ENCODE results near the gene MLXIPL. TPM values are rescaled to one million over a fixed set of nuclear protein-coding genes. Genes with fewer than 3 reads are reported as not detected.

The MLXIPL gene
- polyA plus RNA-seq, 2 donors: 2.5 to 4.5 TPM

DNA sequence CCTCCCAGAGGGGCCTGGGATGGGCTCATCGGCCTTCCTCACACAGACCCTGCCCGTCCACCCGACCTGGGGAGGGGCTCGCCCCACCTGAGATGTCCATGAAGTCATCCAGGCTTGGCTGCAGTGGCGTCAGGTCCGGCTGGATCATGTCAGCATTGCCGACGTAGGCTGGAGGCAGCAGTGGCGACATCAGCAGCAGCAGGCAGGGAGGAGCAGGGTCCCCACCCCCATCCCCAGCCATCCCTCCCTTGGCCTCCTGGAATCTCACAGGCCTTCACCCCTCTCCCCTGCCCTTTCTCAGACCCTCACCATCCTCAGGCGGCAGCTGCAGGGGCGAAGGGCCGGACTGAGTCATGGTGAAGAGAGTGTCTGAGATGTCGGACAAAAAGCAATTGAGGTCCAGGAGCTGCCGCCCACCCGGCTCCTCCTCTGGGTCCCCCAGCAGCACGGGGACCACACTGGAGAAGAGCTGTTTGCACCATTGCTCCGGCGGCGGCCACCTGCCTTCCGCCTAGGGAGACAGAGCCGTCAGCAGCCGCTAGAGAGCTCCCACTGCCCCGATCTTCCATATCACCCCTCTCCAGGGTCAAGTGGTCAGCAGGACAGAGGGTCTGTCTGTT, 18.6 kb downstream of the MLXIPL start:
- Histone ChIP-seq H3K4me3 (ENCODE audit: low read depth in 1 of 2, low read length in 2 of 2) (no peak overlapping the region), H3K36me3 (ENCODE audit: control insufficient read depth in 2 of 2, insufficient read depth in 2 of 2, low read length in 1 of 2) (no peaks in the 10 kb centered on the region), H3K9me3 (ENCODE audit: control insufficient read depth in 2 of 2, insufficient read depth in 1 of 2, low read depth in 1 of 2, low read length in 1 of 2) (no peaks in the 10 kb centered on the region), H3K27ac (ENCODE audit: low read depth in 2 of 2, low read length in 1 of 2) (no peak overlapping the region), H3K27me3 (ENCODE audit: control insufficient read depth in 1 of 2, insufficient read depth in 2 of 2, low read length in 2 of 2) (no peaks in the 10 kb centered on the region), H3K4me1 (ENCODE audit: control insufficient read depth in 2 of 2, insufficient read depth in 2 of 2, low read length in 1 of 2) (no peaks in the 10 kb centered on the region)
- 77 to 80% methylated on average over 23 of the region's 23 CpGs for WGBS, 2 donors

DNA sequence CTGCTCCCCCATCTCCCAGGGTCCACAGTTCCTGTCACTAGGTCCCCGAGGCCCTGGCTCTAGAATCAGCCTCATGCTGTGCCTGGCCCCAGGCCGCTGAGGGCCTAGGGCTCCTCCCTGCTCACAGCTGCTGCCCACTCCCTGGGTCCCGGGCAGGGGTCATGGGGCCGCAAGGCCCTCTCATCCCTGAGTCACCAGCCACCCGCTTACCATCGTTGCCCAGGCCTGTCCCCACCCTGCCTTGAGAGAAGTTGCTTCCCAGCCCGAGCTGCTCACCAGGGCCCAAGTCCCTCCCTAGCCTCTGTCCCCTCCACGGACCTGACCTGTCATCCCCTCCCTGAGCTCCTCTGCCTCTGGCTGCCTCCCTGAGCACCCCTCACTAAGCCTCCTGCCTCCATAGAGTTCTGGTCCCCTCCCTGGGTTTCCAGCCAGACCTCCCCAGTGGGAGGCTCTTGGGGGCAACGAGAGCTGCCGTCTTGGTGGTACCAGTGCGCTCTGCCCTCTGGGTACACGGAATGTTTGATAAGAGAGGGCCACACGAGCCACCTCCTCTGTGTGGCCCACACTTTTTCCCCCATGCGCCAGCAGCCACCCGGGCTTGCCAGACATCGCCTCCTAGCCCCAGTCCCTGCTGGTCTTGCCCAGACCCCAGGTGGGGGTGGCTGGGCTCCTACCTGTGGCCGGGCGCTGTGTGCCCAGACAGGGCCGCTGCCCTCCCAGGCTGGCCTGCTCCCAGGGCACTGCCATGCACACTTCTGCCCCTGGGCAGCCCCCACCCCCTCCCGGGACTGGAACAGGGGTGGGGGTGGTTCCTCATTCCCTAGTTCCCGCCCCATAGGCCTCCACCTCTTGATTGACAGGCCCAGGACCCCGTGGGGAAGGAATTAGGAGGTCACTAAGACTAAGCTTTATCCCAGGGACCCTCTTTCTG, 21.3 kb downstream of the MLXIPL start:
- Histone ChIP-seq H3K36me3 (ENCODE audit: control insufficient read depth in 2 of 2, insufficient read depth in 2 of 2, low read length in 1 of 2) (no peaks in the 10 kb centered on the region), H3K27me3 (ENCODE audit: control insufficient read depth in 1 of 2, insufficient read depth in 2 of 2, low read length in 2 of 2) (no peaks in the 10 kb centered on the region), H3K4me3 (ENCODE audit: low read depth in 1 of 2, low read length in 2 of 2) (no peak overlapping the region), H3K27ac (ENCODE audit: low read depth in 2 of 2, low read length in 1 of 2) (no peak overlapping the region), H3K4me1 (ENCODE audit: control insufficient read depth in 2 of 2, insufficient read depth in 2 of 2, low read length in 1 of 2) (no peaks in the 10 kb centered on the region), H3K9me3 (ENCODE audit: control insufficient read depth in 2 of 2, insufficient read depth in 1 of 2, low read depth in 1 of 2, low read length in 1 of 2) (no peaks in the 10 kb centered on the region)
- 56 to 60% methylated on average over 21 to 22 of the region's 22 CpGs for WGBS, 2 donors

DNA sequence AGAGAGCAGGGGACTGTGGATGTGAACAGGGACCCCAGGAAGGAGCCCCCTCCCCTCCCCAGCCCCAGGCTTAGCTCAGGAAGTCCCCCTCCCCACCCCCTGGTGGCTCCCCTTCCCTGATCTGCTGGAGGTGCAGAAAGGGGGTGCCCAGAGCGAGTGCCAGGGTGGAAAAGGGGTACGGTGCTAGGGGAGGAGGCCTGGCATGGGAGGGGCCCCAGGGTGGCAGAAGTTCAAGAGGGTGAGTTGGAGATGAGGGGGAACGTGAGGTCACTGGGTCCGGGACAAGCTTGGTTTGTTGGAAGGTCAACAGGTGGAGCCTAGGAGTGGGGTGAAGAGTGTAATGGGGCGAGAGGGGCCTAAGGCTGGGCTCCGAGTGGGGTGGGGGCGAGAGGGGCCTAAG, 24.4 kb downstream of the MLXIPL start:
- Histone ChIP-seq H3K27me3 (ENCODE audit: control insufficient read depth in 1 of 2, insufficient read depth in 2 of 2, low read length in 2 of 2) (no peaks in the 10 kb centered on the region), H3K4me1 (ENCODE audit: control insufficient read depth in 2 of 2, insufficient read depth in 2 of 2, low read length in 1 of 2) (no peaks in the 10 kb centered on the region), H3K27ac (ENCODE audit: low read depth in 2 of 2, low read length in 1 of 2) (no peak overlapping the region), H3K36me3 (ENCODE audit: control insufficient read depth in 2 of 2, insufficient read depth in 2 of 2, low read length in 1 of 2) (no peaks in the 10 kb centered on the region), H3K4me3 (ENCODE audit: low read depth in 1 of 2, low read length in 2 of 2) (no peak overlapping the region), H3K9me3 (ENCODE audit: control insufficient read depth in 2 of 2, insufficient read depth in 1 of 2, low read depth in 1 of 2, low read length in 1 of 2) (no peaks in the 10 kb centered on the region)
- 57 to 58% methylated on average over 7 of the region's 7 CpGs for WGBS, 2 donors

DNA sequence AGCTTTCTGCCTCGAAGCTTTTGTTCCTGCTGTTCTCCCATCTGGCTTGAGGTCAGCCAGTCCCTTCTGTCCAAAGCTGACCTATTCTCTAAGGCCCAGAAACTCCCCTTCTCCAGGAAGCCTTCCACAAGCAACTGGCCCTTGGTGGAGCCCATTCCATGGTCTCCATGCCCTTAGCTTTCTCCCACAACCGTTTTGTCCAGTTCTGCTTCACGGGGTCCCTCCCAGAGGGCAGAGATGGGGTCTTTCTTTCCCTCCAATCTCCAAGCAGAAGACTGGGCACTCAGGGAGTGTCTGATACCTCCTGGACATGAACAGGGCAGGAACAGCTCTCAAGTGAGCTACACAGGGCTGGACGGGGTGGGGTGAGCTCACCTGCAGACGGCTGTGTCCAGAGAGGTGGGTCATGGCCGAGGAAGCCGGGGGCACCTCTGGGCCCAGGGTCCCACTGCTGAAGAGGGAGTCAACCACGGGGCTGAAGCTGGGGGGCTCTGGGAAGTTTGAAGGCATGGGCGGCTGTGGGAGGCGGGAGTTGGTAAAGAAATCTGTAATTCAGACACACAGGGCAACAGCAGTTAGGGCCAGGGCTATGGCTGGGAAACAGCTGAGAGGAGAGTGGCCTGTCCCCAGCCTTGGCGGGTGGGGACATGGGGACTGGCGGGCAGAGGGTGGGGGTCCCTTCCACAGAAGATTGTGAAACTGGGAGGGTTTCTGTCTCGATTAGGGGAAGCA, 25.0 kb downstream of the MLXIPL start:
- H3K36me3 ChIP-seq (ENCODE audit: control insufficient read depth in 2 of 2, insufficient read depth in 2 of 2, low read length in 1 of 2): no peaks in the 10 kb centered on the region
- WGBS, 2 donors: 75 to 76% methylated on average over 13 of the region's 13 CpGs

DNA sequence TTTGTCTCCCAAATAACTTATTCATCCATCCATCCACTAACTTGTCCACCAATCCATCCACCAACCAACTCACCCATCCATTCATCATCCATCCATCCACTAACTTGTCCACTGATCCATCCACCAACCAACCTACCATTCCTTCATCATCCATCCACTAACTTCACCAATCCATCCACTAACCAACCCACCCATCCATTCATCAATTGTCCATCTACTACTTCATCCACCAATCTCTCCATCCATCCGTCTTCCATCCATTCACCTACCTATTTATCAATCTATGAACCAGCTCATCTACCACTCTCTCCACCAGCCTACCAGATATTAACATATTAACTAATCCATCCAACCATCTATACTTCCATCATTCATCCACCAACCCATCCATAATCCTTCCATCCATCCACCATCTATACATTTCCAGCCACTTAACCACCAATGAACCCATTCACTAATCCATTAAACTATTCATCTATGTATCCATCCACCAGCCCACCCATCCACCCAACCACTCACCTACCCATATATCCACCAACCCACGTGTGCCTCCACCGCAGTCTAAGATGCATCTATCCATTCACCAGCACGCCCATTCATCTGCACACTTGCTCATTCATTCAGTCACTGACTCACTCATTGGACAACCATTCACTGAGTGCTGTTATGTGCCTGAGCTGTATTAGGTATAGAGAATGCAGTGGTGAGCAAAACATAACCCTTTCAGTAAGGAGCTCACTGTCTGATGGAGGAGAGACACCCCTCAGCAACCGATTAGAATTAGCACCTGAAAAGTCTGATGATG, 26.1 kb downstream of the MLXIPL start:
- Histone ChIP-seq H3K4me3 (ENCODE audit: low read depth in 1 of 2, low read length in 2 of 2) (no peak overlapping the region), H3K36me3 (ENCODE audit: control insufficient read depth in 2 of 2, insufficient read depth in 2 of 2, low read length in 1 of 2) (no peaks in the 10 kb centered on the region), H3K4me1 (ENCODE audit: control insufficient read depth in 2 of 2, insufficient read depth in 2 of 2, low read length in 1 of 2) (no peaks in the 10 kb centered on the region), H3K27ac (ENCODE audit: low read depth in 2 of 2, low read length in 1 of 2) (no peak overlapping the region), H3K27me3 (ENCODE audit: control insufficient read depth in 1 of 2, insufficient read depth in 2 of 2, low read length in 2 of 2) (no peaks in the 10 kb centered on the region), H3K9me3 (ENCODE audit: control insufficient read depth in 2 of 2, insufficient read depth in 1 of 2, low read depth in 1 of 2, low read length in 1 of 2) (no peaks in the 10 kb centered on the region)
- WGBS, 2 donors: 88 to 91% methylated on average over 5 of the region's 5 CpGs

More for the DNA sequence above, 25.0 kb downstream of the MLXIPL start:
- H3K27ac ChIP-seq (ENCODE audit: low read depth in 2 of 2, low read length in 1 of 2): no peak overlapping the region
- no peaks in the 10 kb centered on the region for H3K27me3 ChIP-seq (ENCODE audit: control insufficient read depth in 1 of 2, insufficient read depth in 2 of 2, low read length in 2 of 2)
- H3K4me3 ChIP-seq (ENCODE audit: low read depth in 1 of 2, low read length in 2 of 2): no peak overlapping the region
- H3K9me3 ChIP-seq (ENCODE audit: control insufficient read depth in 2 of 2, insufficient read depth in 1 of 2, low read depth in 1 of 2, low read length in 1 of 2): no peaks in the 10 kb centered on the region
- H3K4me1 ChIP-seq (ENCODE audit: control insufficient read depth in 2 of 2, insufficient read depth in 2 of 2, low read length in 1 of 2): no peaks in the 10 kb centered on the region

DNA sequence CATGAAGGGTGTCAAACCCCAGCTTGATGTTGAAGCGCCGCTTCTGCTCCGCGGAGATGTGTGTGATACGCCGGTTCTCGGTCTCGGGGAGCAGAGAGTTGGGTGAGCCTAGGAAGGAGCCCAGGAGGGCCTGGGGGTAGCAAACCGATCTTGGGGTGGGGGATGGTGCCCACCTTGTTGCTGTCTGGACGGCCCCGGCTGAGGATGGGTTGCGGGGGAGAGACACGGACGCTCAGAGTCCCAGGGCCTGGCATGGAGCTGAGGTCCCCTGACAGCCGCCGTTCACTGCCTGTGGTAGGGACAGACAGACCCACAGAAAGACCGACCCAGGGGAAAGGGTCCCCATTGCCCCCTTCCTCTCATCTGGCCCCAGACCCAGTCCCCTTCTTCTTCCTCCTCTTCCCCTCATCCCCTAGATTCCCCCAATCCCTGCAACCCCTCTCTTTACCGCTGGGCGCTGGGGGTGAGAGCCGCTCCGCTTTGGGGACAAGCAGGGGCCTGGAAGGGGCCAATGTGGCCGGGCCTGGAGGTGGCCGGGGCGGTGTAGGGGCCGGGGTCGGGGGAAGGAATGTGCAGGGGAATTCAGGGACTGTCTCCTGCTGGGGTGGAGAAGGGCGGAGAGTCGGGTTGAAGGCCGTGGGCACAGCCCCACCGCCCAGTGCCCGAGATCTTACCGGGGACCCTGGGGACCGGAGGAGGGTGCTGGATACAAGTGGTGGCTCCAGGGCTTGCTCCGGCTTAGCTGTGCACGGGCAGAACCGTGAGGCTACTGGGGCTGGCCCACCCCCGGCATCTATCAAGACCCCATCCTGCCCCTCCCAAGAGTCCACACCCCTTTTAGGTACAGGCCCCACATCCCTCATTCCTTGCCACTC, 27.9 kb downstream of the MLXIPL start:
- H3K36me3 ChIP-seq (ENCODE audit: control insufficient read depth in 2 of 2, insufficient read depth in 2 of 2, low read length in 1 of 2): no peaks in the 10 kb centered on the region
- H3K27ac ChIP-seq (ENCODE audit: low read depth in 2 of 2, low read length in 1 of 2): no peak overlapping the region
- H3K9me3 ChIP-seq (ENCODE audit: control insufficient read depth in 2 of 2, insufficient read depth in 1 of 2, low read depth in 1 of 2, low read length in 1 of 2): no peaks in the 10 kb centered on the region
- 71 to 77% methylated on average over 33 to 37 of the region's 37 CpGs for WGBS, 2 donors
- H3K27me3 ChIP-seq (ENCODE audit: control insufficient read depth in 1 of 2, insufficient read depth in 2 of 2, low read length in 2 of 2): no peaks in the 10 kb centered on the region
- H3K4me1 ChIP-seq (ENCODE audit: control insufficient read depth in 2 of 2, insufficient read depth in 2 of 2, low read length in 1 of 2): no peaks in the 10 kb centered on the region
- H3K4me3 ChIP-seq (ENCODE audit: low read depth in 1 of 2, low read length in 2 of 2): no peak overlapping the region

DNA sequence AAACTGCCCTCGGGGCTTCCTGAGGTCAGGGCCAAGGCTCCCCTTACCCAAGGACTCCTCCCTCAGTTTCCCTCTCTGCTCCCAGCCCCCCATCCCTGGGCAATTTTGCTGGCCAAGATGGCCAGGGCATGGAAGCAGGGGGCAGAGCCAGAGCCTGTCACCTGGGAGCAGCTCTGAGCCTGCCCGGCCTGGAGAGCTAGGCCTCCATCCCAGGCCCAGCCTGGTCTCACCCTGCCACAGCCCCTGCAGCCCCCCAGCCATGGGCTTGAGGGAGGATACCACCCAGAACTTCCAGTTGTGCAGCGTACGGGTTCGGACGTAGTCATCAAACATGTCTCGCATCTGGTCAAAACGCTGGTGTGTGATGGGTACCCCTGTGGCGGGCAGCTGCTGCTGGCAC, 29.0 kb downstream of the MLXIPL start:
- Histone ChIP-seq H3K9me3 (ENCODE audit: control insufficient read depth in 2 of 2, insufficient read depth in 1 of 2, low read depth in 1 of 2, low read length in 1 of 2) (no peaks in the 10 kb centered on the region), H3K36me3 (ENCODE audit: control insufficient read depth in 2 of 2, insufficient read depth in 2 of 2, low read length in 1 of 2) (no peaks in the 10 kb centered on the region), H3K4me1 (ENCODE audit: control insufficient read depth in 2 of 2, insufficient read depth in 2 of 2, low read length in 1 of 2) (no peaks in the 10 kb centered on the region), H3K27ac (ENCODE audit: low read depth in 2 of 2, low read length in 1 of 2) (no peak overlapping the region), H3K27me3 (ENCODE audit: control insufficient read depth in 1 of 2, insufficient read depth in 2 of 2, low read length in 2 of 2) (no peaks in the 10 kb centered on the region), H3K4me3 (ENCODE audit: low read depth in 1 of 2, low read length in 2 of 2) (no peak overlapping the region)
- 86 to 88% methylated on average over 9 of the region's 9 CpGs for WGBS, 2 donors

DNA sequence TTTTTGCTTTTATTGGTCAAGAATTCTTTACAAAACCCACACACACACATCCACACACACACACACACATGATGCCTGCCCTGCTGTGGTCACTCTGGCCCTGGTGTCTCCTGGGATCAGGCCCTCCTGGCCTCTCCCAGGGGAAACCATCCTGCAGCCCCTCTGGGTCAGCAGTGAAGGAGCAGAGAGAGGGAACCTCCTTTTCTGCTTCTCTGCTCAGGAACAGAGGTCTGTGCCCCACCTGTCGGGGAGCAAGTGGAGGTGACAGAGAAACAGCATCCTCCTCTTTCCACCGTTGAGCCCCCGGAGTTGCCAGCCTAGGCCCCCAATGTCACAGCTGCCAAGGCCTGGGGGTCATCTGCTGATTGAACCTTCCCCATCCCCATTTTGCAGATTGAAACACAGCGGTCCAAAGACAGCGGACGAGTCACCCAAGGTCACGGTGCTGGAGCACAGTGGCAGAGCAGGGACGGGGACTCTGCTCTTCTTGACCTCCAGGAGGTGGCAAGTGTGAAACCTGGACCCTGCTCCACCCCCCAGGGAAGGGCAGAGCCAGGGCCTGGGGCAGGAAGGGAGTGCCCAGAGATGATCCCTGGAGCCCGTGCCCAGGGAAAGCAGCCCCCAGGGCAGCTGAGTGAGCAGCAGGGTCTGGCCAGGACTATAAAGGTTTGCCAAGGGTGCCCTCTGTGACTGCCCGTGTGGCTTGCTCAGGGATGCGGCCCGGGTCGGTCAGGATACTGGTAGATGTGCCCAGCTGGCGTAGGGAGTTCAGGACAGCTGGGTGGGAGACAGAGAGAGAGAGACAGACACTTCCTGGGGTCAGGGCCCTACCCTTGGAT, 30.9 kb downstream of the MLXIPL start:
- 71 to 72% methylated on average over 14 of the region's 14 CpGs for WGBS, 2 donors
- H3K4me1 ChIP-seq (ENCODE audit: control insufficient read depth in 2 of 2, insufficient read depth in 2 of 2, low read length in 1 of 2): no peaks in the 10 kb centered on the region
- no peak overlapping the region for H3K27ac ChIP-seq (ENCODE audit: low read depth in 2 of 2, low read length in 1 of 2)

More for the DNA sequence above, 30.9 kb downstream of the MLXIPL start:
- Histone ChIP-seq H3K4me3 (ENCODE audit: low read depth in 1 of 2, low read length in 2 of 2) (no peak overlapping the region), H3K36me3 (ENCODE audit: control insufficient read depth in 2 of 2, insufficient read depth in 2 of 2, low read length in 1 of 2) (no peaks in the 10 kb centered on the region), H3K9me3 (ENCODE audit: control insufficient read depth in 2 of 2, insufficient read depth in 1 of 2, low read depth in 1 of 2, low read length in 1 of 2) (no peaks in the 10 kb centered on the region), H3K27me3 (ENCODE audit: control insufficient read depth in 1 of 2, insufficient read depth in 2 of 2, low read length in 2 of 2) (no peaks in the 10 kb centered on the region)

Measured in esophagus (tissue), 2 donors.